Lung (tissue), 12 donors: ENCODE results near the gene CPLX1. TPM values are rescaled to one million over a fixed set of nuclear protein-coding genes. Genes with fewer than 3 reads are reported as not detected.

Experiments
- ATAC-seq: fragments of 200-7000 bp; cut with Tn5 transposase; one replicate; pipeline ENCODE4 v1.9.1; 2020; ENCODE audit warnings: moderate number of reproducible peaks; ENCODE audit not compliant: insufficient read depth, low FRiP score
- DNase-seq, 3 donors: peaks; one replicate each; pipeline ENCODE4 v3.0.0-alpha.2; 2013 to 2017
- H3K27ac ChIP-seq, 2 donors: one replicate each; pipeline ENCODE4 v1.5.1; 2013; ENCODE audit warnings: mild to moderate bottlenecking in 2 of 2, moderate library complexity in 2 of 2, control low read depth in 1 of 2, inconsistent platforms in 1 of 2, low read depth in 1 of 2, low read length in 1 of 2
- H3K27me3 ChIP-seq, 3 donors: one replicate each; pipeline ENCODE4 v1.5.1; 2013; ENCODE audit warnings: low read length in 2 of 3; ENCODE audit not compliant: control insufficient read depth in 3 of 3, insufficient read depth in 3 of 3
- H3K36me3 ChIP-seq, 4 donors: one replicate each; pipeline ENCODE4 v1.5.1; 2013; ENCODE audit warnings: low read length in 4 of 4, mild to moderate bottlenecking in 1 of 4, moderate library complexity in 1 of 4; ENCODE audit not compliant: control insufficient read depth in 4 of 4, insufficient read depth in 4 of 4
- H3K4me1 ChIP-seq, 5 donors: one replicate each; pipeline ENCODE4 v1.5.1; 2013; ENCODE audit warnings: low read length in 5 of 5, mild to moderate bottlenecking in 2 of 5, moderate library complexity in 1 of 5; ENCODE audit not compliant: control insufficient read depth in 5 of 5, insufficient read depth in 5 of 5
- H3K4me3 ChIP-seq: one replicate; pipeline ENCODE4 v1.5.1; 2013; ENCODE audit warnings: mild to moderate bottlenecking, control low read depth, moderate library complexity
- H3K9ac ChIP-seq, 2 donors: one replicate each; pipeline ENCODE4 v1.5.1; 2013; ENCODE audit warnings: low read length in 2 of 2, control low read depth in 1 of 2; ENCODE audit not compliant: insufficient read depth in 1 of 2
- H3K9me3 ChIP-seq, 4 donors: one replicate each; pipeline ENCODE4 v1.5.1; 2013; ENCODE audit warnings: low read length in 3 of 4, mild to moderate bottlenecking in 1 of 4, moderate library complexity in 1 of 4; ENCODE audit not compliant: control insufficient read depth in 4 of 4, insufficient read depth in 3 of 4
- CTCF ChIP-seq: IDR thresholded peaks from 2 replicates; pipeline ENCODE4 v1.5.1; 2012; ENCODE audit warnings: mild to moderate bottlenecking; ENCODE audit errors: control extremely low read depth, extremely low read depth
- WGBS, 2 donors: extraction: QIAGEN DNeasy Blood & Tissue Kit; methylation state at CpG; one replicate each; pipeline ENCODE4 v1.1.7; 2013; 5-methylcytosine and 5-hydroxymethylcytosine counted together
- polyA plus RNA-seq, 2 donors: library from polyadenylated mRNA; stranded (reverse); fragments of 200-250 nt; gene quantifications; one replicate each; pipeline ENCODE4 v1.2.1, GENCODE V29; 2013
- total RNA-seq, 2 donors: library from RNA; depleted of rRNA in 1 of 2; stranded (reverse); fragments of >200 nt in 1 of 2; gene quantifications; one replicate each; pipeline ENCODE4 v1.2.1, GENCODE V29; 2014 to 2021
- donor health status: control.
- donor health status: control.
- donor health status: Bipolar disorder and iron deficiency.
- donor health status: healthy.
- donor health status: DM: yes; HTN: yes; CAD: no.

The CPLX1 gene
- total and polyA plus RNA-seq, 4 donors = 1.1 to 3.9 (median 2.1) TPM

GRCh38 chr4:766559-767283 is 59.2 kb downstream of the CPLX1 start:
- Histone ChIP-seq H3K9ac (no peak overlapping the region), H3K4me1 (peaks cover 0 to 8% (median 1%) of the 10 kb centered on the region in 5 donors), H3K9me3 (peaks cover 0 to 4% (median 0%) of the 10 kb centered on the region in 4 donors), H3K27ac (no peak overlapping the region), H3K27me3 (no peaks in the 10 kb centered on the region), H3K36me3 (peaks cover 2 to 61% (median 51%) of the 10 kb centered on the region in 4 donors), H3K4me3 (no peak overlapping the region)
- DNase-seq = no peak
- no peak for ATAC-seq
- no peak for TF ChIP-seq CTCF
- 76 to 82% methylated on average over 21 of the region's 21 CpGs for WGBS, 2 donors

GRCh38 chr4:766152-766515 is 59.8 kb downstream of the CPLX1 start:
- Histone ChIP-seq H3K4me1 (peaks cover 0 to 8% (median 0%) of the 10 kb centered on the region in 5 donors), H3K4me3 (no peak overlapping the region), H3K9me3 (peaks cover 0 to 4% (median 0%) of the 10 kb centered on the region in 4 donors), H3K27ac (no peak overlapping the region), H3K36me3 (peaks cover 2 to 61% (median 54%) of the 10 kb centered on the region in 4 donors), H3K9ac (no peak overlapping the region), H3K27me3 (no peaks in the 10 kb centered on the region)
- 77 to 79% methylated on average over 7 of the region's 7 CpGs for WGBS, 2 donors
- ATAC-seq (no peak), DNase-seq (no peak)
- TF ChIP-seq CTCF = no peak

- DNase-seq = no peak
- Histone ChIP-seq H3K36me3 (peaks cover 2 to 62% (median 58%) of the 10 kb centered on the region in 4 donors), H3K27ac (peak overlapping the region in 1 of 2 donors; percentile 11), H3K9me3 (peaks cover 0 to 4% (median 0%) of the 10 kb centered on the region in 4 donors), H3K4me1 (peaks cover 0 to 6% (median 0%) of the 10 kb centered on the region in 5 donors), H3K27me3 (no peaks in the 10 kb centered on the region), H3K4me3 (no peak overlapping the region), H3K9ac (no peak overlapping the region)
- TF ChIP-seq CTCF = no peak
- no peak for ATAC-seq
- WGBS, 2 donors = 87 to 91% methylated on average over 16 of the region's 16 CpGs
Measured at GRCh38 chr4:764405-765169, 61.3 kb downstream of the CPLX1 start.
